ENCODE results near the gene CDADC1. TPM values are rescaled to one million over a fixed set of nuclear protein-coding genes. Genes with fewer than 3 reads are reported as not detected.

Gene CDADC1
- polyA plus RNA-seq, 1 donor from 2014 or later = 11.6 TPM

DNA sequence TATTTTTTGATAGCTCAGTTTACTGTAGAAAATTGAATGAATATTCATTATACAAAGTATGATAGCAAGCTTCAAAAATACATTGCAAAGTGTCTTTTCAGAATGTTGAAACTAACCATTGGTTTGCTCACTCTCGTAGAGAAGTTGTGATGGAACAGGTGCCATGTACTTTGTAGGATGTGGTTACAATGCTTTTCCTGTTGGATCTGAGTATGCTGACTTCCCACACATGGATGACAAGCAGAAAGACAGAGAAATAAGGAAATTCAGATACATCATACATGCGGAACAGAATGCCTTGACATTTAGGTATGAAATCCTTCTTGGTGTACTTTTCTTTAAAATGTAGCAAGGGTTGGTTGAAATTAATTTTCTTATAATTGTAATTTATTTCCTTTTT lies 30.5 kb downstream of the CDADC1 start:
- Histone ChIP-seq H4K20me1 (ENCODE audit: insufficient read depth) (no peaks in the 10 kb centered on the region), H3K27ac (ENCODE audit: low read length) (no peak overlapping the region), H3K9me2 (ENCODE audit: insufficient read depth, low read length) (no peaks in the 10 kb centered on the region), H3K4me2 (ENCODE audit: low read length) (no peak overlapping the region), H3K9me3 (ENCODE audit: low read length) (no peaks in the 10 kb centered on the region), H3K36me3 (ENCODE audit: insufficient read depth, low read length) (no peaks in the 10 kb centered on the region), H3K9ac (ENCODE audit: low read length) (no peak overlapping the region), H3F3A (ENCODE audit: insufficient read depth, low read length, poor library complexity, severe bottlenecking) (no peaks in the 10 kb centered on the region), H3K4me3 (ENCODE audit: low read length) (no peak overlapping the region), H3K27me3 (ENCODE audit: insufficient read depth, low read depth, low read length) (no peaks in the 10 kb centered on the region), H3K79me2 (replicated peaks; ENCODE audit: insufficient read depth, low read length) (no peaks in the 10 kb centered on the region), H2AFZ (ENCODE audit: low read depth, low read length) (no peak overlapping the region)
- TF ChIP-seq, protein P1, sequence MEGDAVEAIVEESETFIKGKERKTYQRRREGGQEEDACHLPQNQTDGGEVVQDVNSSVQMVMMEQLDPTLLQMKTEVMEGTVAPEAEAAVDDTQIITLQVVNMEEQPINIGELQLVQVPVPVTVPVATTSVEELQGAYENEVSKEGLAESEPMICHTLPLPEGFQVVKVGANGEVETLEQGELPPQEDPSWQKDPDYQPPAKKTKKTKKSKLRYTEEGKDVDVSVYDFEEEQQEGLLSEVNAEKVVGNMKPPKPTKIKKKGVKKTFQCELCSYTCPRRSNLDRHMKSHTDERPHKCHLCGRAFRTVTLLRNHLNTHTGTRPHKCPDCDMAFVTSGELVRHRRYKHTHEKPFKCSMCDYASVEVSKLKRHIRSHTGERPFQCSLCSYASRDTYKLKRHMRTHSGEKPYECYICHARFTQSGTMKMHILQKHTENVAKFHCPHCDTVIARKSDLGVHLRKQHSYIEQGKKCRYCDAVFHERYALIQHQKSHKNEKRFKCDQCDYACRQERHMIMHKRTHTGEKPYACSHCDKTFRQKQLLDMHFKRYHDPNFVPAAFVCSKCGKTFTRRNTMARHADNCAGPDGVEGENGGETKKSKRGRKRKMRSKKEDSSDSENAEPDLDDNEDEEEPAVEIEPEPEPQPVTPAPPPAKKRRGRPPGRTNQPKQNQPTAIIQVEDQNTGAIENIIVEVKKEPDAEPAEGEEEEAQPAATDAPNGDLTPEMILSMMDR (IDR thresholded peaks at IDR 0.05; ENCODE audit: poor library complexity, severe bottlenecking) = no peak
- no peak for TF ChIP-seq RAD21 (conservative IDR thresholded peaks at IDR 0.05)
- TF ChIP-seq EZH2 (IDR thresholded peaks at IDR 0.05; ENCODE audit: borderline replicate concordance, insufficient read depth, low read length, poor library complexity, severe bottlenecking) = no peak
- no peak for TF ChIP-seq MXI1 (conservative IDR thresholded peaks at IDR 0.05; ENCODE audit: poor library complexity, severe bottlenecking)

DNA sequence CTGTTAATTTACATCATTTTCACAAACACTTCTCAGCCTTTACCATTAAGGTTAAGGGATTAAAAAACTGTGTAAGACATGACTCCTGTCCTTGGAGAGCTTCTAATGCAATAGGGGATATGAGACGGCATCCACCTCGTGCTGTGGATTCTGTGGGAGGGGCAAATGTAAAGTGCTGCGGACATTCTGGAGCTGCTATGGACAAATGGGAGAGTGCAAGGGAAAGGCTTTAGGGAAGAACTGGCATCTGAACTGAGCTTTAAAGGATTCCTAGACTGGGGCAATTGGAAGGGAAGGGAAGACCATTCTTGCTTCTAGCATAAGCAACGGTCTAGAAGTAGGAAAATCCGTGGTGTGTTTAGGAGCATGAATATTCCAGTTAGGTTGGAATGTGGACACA lies 31.4 kb downstream of the CDADC1 start:
- no peak overlapping the region for H3K4me3 ChIP-seq (ENCODE audit: low read length)
- no peaks in the 10 kb centered on the region for H4K20me1 ChIP-seq (ENCODE audit: insufficient read depth)
- no peak overlapping the region for H3K27ac ChIP-seq (ENCODE audit: low read length)
- no peaks in the 10 kb centered on the region for H3K36me3 ChIP-seq (ENCODE audit: insufficient read depth, low read length)
- H3K9ac ChIP-seq (ENCODE audit: low read length) = no peak overlapping the region
- no peaks in the 10 kb centered on the region for H3F3A ChIP-seq (ENCODE audit: insufficient read depth, low read length, poor library complexity, severe bottlenecking)
- H3K9me2 ChIP-seq (ENCODE audit: insufficient read depth, low read length) = no peaks in the 10 kb centered on the region
- H2AFZ ChIP-seq (ENCODE audit: low read depth, low read length) = no peak overlapping the region
- TF ChIP-seq TAF1 (IDR thresholded peaks at IDR 0.05; ENCODE audit: low read depth) (no peak), SMC3 (conservative IDR thresholded peaks at IDR 0.05; ENCODE audit: poor library complexity) (no peak), POLR2AphosphoS5 (IDR thresholded peaks at IDR 0.05) (no peak), MXI1 (conservative IDR thresholded peaks at IDR 0.05; ENCODE audit: poor library complexity, severe bottlenecking) (no peak), EP300 (conservative IDR thresholded peaks at IDR 0.05; ENCODE audit: poor library complexity, severe bottlenecking) (no peak), EZH2 (IDR thresholded peaks at IDR 0.05; ENCODE audit: borderline replicate concordance, insufficient read depth, low read length, poor library complexity, severe bottlenecking) (no peak), RAD21 (conservative IDR thresholded peaks at IDR 0.05) (no peak)
- TF ChIP-seq, protein P1 (IDR thresholded peaks at IDR 0.05; ENCODE audit: poor library complexity, severe bottlenecking) = no peak
- TF ChIP-seq, protein P2, sequence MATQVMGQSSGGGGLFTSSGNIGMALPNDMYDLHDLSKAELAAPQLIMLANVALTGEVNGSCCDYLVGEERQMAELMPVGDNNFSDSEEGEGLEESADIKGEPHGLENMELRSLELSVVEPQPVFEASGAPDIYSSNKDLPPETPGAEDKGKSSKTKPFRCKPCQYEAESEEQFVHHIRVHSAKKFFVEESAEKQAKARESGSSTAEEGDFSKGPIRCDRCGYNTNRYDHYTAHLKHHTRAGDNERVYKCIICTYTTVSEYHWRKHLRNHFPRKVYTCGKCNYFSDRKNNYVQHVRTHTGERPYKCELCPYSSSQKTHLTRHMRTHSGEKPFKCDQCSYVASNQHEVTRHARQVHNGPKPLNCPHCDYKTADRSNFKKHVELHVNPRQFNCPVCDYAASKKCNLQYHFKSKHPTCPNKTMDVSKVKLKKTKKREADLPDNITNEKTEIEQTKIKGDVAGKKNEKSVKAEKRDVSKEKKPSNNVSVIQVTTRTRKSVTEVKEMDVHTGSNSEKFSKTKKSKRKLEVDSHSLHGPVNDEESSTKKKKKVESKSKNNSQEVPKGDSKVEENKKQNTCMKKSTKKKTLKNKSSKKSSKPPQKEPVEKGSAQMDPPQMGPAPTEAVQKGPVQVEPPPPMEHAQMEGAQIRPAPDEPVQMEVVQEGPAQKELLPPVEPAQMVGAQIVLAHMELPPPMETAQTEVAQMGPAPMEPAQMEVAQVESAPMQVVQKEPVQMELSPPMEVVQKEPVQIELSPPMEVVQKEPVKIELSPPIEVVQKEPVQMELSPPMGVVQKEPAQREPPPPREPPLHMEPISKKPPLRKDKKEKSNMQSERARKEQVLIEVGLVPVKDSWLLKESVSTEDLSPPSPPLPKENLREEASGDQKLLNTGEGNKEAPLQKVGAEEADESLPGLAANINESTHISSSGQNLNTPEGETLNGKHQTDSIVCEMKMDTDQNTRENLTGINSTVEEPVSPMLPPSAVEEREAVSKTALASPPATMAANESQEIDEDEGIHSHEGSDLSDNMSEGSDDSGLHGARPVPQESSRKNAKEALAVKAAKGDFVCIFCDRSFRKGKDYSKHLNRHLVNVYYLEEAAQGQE (IDR thresholded peaks at IDR 0.05; ENCODE audit: borderline replicate concordance) = no peak
- H3K9me3 ChIP-seq (ENCODE audit: low read length) = no peaks in the 10 kb centered on the region
- no peaks in the 10 kb centered on the region for H3K79me2 ChIP-seq (replicated peaks; ENCODE audit: insufficient read depth, low read length)
- no peaks in the 10 kb centered on the region for H3K27me3 ChIP-seq (ENCODE audit: insufficient read depth, low read depth, low read length)
- H3K4me2 ChIP-seq (ENCODE audit: low read length) = no peak overlapping the region

Data from neural cell (in vitro differentiated cells).